ENCODE measurements around the gene PCID2.

Gene PCID2

GRCh38 chr13:113207460-113207859 is 1.0 kb downstream of the PCID2 start:
- H3F3A ChIP-seq (ENCODE audit: insufficient read depth, low read length): peaks cover 7% of the 10 kb centered on the region
- peak overlapping the region; percentile 91 for H3K4me3 ChIP-seq (ENCODE audit: low read length)
- no peaks in the 10 kb centered on the region for H3K27me3 ChIP-seq (replicated peaks; ENCODE audit: insufficient read depth, low read length)
- no peaks in the 10 kb centered on the region for H3K9me2 ChIP-seq (replicated peaks; ENCODE audit: insufficient read depth, low read length)
- H3K27ac ChIP-seq (ENCODE audit: low read length): no peak overlapping the region
- H3K4me2 ChIP-seq (ENCODE audit: low read depth, low read length): peak overlapping the region; percentile 67
- no peaks in the 10 kb centered on the region; the same call in 1 of the 2 replicates for H3K36me3 ChIP-seq (replicated peaks; ENCODE audit: insufficient read depth, low read length)
- peak overlapping the region; percentile 98 for H3K9ac ChIP-seq (ENCODE audit: low read length)
- DNase-seq: no peak
- H2AFZ ChIP-seq (ENCODE audit: low read length): no peak overlapping the region
- H3K4me1 ChIP-seq (ENCODE audit: low read length): peaks cover 18% of the 10 kb centered on the region
- H3K79me2 ChIP-seq (ENCODE audit: low read length): peaks cover 87% of the 10 kb centered on the region
- TF ChIP-seq EZH2phosphoT487 (IDR thresholded peaks at IDR 0.05; ENCODE audit: low read length) (no peak), CTCF (IDR thresholded peaks at IDR 0.05; ENCODE audit: low read length) (no peak), EZH2 (optimal IDR thresholded peaks at IDR 0.05; ENCODE audit: low read depth, low read length) (no peak)
- peaks cover 15% of the 10 kb centered on the region; the same call in 1 of the 2 replicates for H4K20me1 ChIP-seq (ENCODE audit: insufficient read depth, low read length)
- no peaks in the 10 kb centered on the region for H3K9me3 ChIP-seq (replicated peaks; ENCODE audit: insufficient read depth, low read length)

- no peak overlapping the region for H3K4me3 ChIP-seq (ENCODE audit: low read length)
Observed at GRCh38 chr13:113205428-113205931, 3.0 kb downstream of the PCID2 start.

GRCh38 chr13:113204378-113204734 is 4.1 kb downstream of the PCID2 start:
- no peak overlapping the region for H3K4me3 ChIP-seq (ENCODE audit: low read length)
- no peak overlapping the region for H3K9ac ChIP-seq (ENCODE audit: low read length)
- H3K4me2 ChIP-seq (ENCODE audit: low read depth, low read length): no peak overlapping the region
- no peaks in the 10 kb centered on the region for H3F3A ChIP-seq (ENCODE audit: insufficient read depth, low read length)
- no peak overlapping the region for H3K27ac ChIP-seq (ENCODE audit: low read length)
- no peaks in the 10 kb centered on the region for H3K9me3 ChIP-seq (replicated peaks; ENCODE audit: insufficient read depth, low read length)
- peaks cover 5% of the 10 kb centered on the region; the same call in 1 of the 2 replicates for H3K36me3 ChIP-seq (replicated peaks; ENCODE audit: insufficient read depth, low read length)
- H3K79me2 ChIP-seq (ENCODE audit: low read length): peaks cover 89% of the 10 kb centered on the region
- no peak overlapping the region for H2AFZ ChIP-seq (ENCODE audit: low read length)
- TF ChIP-seq CTCF (IDR thresholded peaks at IDR 0.05; ENCODE audit: low read length) (no peak), EZH2phosphoT487 (IDR thresholded peaks at IDR 0.05; ENCODE audit: low read length) (no peak)
- H3K9me2 ChIP-seq (replicated peaks; ENCODE audit: insufficient read depth, low read length): no peaks in the 10 kb centered on the region
- peaks cover 4% of the 10 kb centered on the region; the same call in 1 of the 2 replicates for H4K20me1 ChIP-seq (ENCODE audit: insufficient read depth, low read length)
- no peaks in the 10 kb centered on the region for H3K27me3 ChIP-seq (replicated peaks; ENCODE audit: insufficient read depth, low read length)
- peaks cover 14% of the 10 kb centered on the region for H3K4me1 ChIP-seq (ENCODE audit: low read length)
- no peak for DNase-seq

More at GRCh38 chr13:113205428-113205931, 3.0 kb downstream of the PCID2 start:
- Histone ChIP-seq H3K9me2 (replicated peaks; ENCODE audit: insufficient read depth, low read length) (no peaks in the 10 kb centered on the region), H3K9ac (ENCODE audit: low read length) (no peak overlapping the region), H3K4me2 (ENCODE audit: low read depth, low read length) (no peak overlapping the region), H3K36me3 (replicated peaks; ENCODE audit: insufficient read depth, low read length) (no peaks in the 10 kb centered on the region), H3K27ac (ENCODE audit: low read length) (no peak overlapping the region), H4K20me1 (ENCODE audit: insufficient read depth, low read length) (peaks cover 4% of the 10 kb centered on the region; the same call in 1 of the 2 replicates), H3K79me2 (ENCODE audit: low read length) (peaks cover 84% of the 10 kb centered on the region), H3K27me3 (replicated peaks; ENCODE audit: insufficient read depth, low read length) (no peaks in the 10 kb centered on the region), H3F3A (ENCODE audit: insufficient read depth, low read length) (peaks cover 7% of the 10 kb centered on the region), H3K9me3 (replicated peaks; ENCODE audit: insufficient read depth, low read length) (no peaks in the 10 kb centered on the region), H3K4me1 (ENCODE audit: low read length) (peaks cover 16% of the 10 kb centered on the region), H2AFZ (ENCODE audit: low read length) (no peak overlapping the region)
- no peak for TF ChIP-seq CTCF (IDR thresholded peaks at IDR 0.05; ENCODE audit: low read length)
- no peak for TF ChIP-seq EZH2phosphoT487 (IDR thresholded peaks at IDR 0.05; ENCODE audit: low read length)
- no peak for TF ChIP-seq EZH2 (optimal IDR thresholded peaks at IDR 0.05; ENCODE audit: low read depth, low read length)
- no peak for DNase-seq

Measured in MM.1S (cell line).